ENCODE data around the gene PSMG2.

Gene PSMG2

DNA sequence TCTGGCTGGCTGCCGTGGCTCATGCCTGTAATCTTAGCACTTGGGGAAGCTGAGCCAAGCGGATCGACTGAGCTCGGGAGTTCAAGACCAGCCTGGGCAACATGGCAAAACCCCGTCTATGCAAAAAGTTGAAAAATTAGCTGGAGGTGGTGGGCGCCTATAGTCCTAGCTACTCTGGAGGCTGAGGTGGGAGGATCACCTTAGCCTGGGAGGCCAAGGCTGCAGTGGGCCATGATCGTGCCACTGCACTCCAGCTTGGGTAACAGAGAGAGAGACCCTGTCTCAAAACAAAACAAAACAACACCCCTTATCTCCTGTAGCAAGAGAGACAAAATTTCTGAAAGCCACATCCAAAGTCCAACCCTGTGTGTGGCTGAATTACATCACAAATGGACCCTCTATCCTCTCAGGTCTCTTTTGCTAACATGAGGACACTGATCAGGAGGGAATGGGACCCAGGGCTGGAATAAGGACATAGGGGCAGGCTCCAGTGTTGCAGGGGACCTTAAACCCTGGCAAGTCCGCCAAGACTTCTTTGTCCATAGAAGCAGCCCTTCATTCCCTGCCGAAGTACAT, 64.8 kb downstream of the PSMG2 start:
- no peak for DNase-seq

- DNase-seq: no peak
Measured at GRCh38 chr18:12768625-12769024, 65.8 kb downstream of the PSMG2 start.

- no peak for DNase-seq
Measured at GRCh38 chr18:12769136-12769535, 66.3 kb downstream of the PSMG2 start.

GRCh38 chr18:12769644-12770440, 67.0 kb downstream of the PSMG2 start:
- DNase-seq: no peak

DNA sequence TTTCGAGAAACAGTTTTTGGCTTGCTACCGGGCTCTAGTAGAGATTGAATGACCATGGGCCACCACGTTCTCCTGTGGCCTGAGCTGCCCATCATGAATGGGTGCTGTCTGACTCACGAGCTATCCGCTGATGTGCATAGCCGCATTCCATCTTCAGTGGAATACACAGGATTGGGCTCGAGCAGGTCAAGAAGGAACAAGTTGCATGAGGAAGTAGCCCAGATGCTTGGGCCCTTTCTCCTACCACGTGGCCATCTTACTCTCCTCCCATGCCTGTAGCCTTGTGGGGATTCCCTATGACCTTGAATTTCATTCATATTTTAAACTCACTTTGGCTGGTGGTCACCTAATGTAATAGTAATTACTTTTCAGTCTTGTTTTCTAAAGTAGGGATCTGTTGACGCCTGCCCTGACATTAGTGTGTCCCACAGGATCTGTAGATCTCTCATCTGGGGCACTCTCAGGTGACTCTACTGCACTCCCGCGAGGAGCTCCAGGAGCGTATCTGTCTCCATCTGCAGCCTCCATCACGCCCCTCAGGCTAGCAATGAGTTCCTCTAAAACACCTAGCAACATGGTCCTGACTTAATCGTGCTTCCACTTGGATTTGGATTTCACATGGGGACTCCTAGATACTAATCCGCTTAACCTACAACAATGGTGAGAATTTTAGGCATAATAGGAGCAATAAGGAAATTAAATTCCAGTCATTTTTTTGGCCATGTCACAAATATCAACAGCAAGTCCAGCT, 67.8 kb downstream of the PSMG2 start:
- DNase-seq: no peak

DNA sequence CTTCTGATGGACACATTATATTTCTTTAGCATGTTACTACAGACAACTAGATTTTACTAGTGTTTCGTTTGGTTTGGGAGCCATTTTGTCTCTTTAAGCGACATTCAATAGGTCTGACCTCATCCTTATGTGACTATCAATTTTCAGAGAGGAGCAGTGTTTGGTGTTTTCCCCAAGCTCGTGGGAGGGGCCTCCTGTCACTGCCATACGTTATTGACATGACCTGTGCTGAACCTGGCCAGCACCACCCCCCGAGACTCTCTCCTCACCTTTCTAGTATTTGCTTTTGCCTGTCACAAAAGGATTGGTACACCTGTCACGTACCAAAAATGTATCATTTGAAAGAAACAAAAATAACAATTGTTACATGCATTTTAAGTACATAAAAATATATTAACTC, 69.3 kb downstream of the PSMG2 start:
- no peak for DNase-seq

DNA sequence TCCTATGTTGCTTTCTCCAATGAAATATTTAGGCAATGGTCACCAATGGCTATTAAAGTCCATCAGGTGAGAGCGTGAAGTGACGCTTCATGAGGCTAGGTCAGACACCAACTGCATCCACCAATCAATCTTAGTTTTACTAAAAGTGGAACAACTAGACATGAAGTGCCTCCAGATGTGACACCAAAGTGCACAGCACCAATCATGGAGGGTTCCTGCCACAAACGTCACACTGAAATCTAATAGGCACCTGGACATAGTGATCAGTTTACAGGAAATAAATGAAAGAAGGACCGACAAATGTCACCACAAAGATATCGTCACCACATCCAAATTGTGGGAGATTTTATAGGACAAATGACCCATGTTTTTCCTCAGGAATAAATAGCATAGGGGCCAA, 70.5 kb downstream of the PSMG2 start:
- DNase-seq: no peak

GRCh38 chr18:12774982-12775381, 72.1 kb downstream of the PSMG2 start:
- no peak for DNase-seq
